Measurements from ENCODE around the gene EIF5B.

DNA sequence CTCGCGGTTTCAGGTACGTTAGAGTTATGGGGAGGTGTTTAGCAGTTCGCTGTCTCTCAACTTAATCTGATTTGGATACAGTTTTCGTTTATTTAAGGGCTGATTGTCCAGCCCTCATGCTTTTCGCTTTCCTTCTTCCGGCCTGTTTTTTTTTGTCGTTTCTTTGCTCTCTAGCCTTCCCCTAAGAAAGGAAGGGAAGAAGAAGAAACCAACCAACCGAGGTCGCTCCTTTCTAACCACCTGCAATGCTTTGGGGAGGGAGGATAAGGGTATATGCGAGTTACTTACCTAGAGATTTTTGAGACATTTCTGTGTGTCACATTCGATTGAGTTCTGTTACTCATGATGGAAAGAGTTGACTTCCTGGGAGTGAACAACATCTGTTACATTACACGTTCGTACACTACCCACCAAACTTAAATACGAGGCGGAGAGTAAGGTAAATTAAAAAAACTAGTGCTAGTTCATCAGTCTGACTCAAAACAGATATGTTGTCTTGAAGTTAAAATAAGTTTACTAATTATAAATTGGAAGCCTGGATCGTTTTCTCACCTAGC, 918 bp downstream of the EIF5B start:
- TF ChIP-seq, protein P1, sequence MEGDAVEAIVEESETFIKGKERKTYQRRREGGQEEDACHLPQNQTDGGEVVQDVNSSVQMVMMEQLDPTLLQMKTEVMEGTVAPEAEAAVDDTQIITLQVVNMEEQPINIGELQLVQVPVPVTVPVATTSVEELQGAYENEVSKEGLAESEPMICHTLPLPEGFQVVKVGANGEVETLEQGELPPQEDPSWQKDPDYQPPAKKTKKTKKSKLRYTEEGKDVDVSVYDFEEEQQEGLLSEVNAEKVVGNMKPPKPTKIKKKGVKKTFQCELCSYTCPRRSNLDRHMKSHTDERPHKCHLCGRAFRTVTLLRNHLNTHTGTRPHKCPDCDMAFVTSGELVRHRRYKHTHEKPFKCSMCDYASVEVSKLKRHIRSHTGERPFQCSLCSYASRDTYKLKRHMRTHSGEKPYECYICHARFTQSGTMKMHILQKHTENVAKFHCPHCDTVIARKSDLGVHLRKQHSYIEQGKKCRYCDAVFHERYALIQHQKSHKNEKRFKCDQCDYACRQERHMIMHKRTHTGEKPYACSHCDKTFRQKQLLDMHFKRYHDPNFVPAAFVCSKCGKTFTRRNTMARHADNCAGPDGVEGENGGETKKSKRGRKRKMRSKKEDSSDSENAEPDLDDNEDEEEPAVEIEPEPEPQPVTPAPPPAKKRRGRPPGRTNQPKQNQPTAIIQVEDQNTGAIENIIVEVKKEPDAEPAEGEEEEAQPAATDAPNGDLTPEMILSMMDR (IDR thresholded peaks at IDR 0.05), result no peak
- no peak for TF ChIP-seq POLR2A (IDR thresholded peaks at IDR 0.05)

All from lower leg skin (tissue), 3 donors.